ENCODE data around the gene AOX1. TPM values are rescaled to one million over a fixed set of nuclear protein-coding genes. Genes with fewer than 3 reads are reported as not detected.
"Not testable (repeated sequence)": the region's sequence is repeated elsewhere in the genome, so short reads cannot be mapped to it uniquely, and the experiment has no call there.

The AOX1 gene
- total RNA-seq, 2 experiments from 2014 or later = 0.08 TPM; not detected in 1

GRCh38 chr2:200618590-200619021 lies 32.8 kb downstream of the AOX1 start:
- Mint-ChIP-seq H3K27me3 (ENCODE audit: low read depth) (peaks cover 7% of the 10 kb centered on the region), H3K27ac (no peak overlapping the region), H3K4me1 (ENCODE audit: low read depth) (peaks cover 12% of the 10 kb centered on the region), H3K36me3 (ENCODE audit: low read depth) (no peaks in the 10 kb centered on the region), H3K4me3 (no peak overlapping the region), H3K9me3 (ENCODE audit: insufficient read depth) (no peaks in the 10 kb centered on the region)
- ATAC-seq (no peak), DNase-seq (no peak)
- CTCF ChIA-PET = no interaction called here
- POLR2A ChIA-PET = no interaction called here

GRCh38 chr2:200619279-200619678 lies 33.5 kb downstream of the AOX1 start:
- ATAC-seq (no peak), DNase-seq (no peak)
- H3K36me3 Mint-ChIP-seq (ENCODE audit: low read depth) = no peaks in the 10 kb centered on the region
- H3K27ac Mint-ChIP-seq = no peak overlapping the region
- ChIA-PET POLR2A (no interaction called here), CTCF (no interaction called here)
- H3K9me3 Mint-ChIP-seq (ENCODE audit: insufficient read depth) = no peaks in the 10 kb centered on the region
- H3K4me1 Mint-ChIP-seq (ENCODE audit: low read depth) = peaks cover 12% of the 10 kb centered on the region
- H3K4me3 Mint-ChIP-seq = no peak overlapping the region
- peaks cover 7% of the 10 kb centered on the region for H3K27me3 Mint-ChIP-seq (ENCODE audit: low read depth)

- Mint-ChIP-seq H3K4me3 (no peak overlapping the region), H3K9me3 (ENCODE audit: insufficient read depth) (no peaks in the 10 kb centered on the region), H3K36me3 (ENCODE audit: low read depth) (no peaks in the 10 kb centered on the region), H3K27ac (no peak overlapping the region), H3K4me1 (ENCODE audit: low read depth) (peaks cover 12% of the 10 kb centered on the region), H3K27me3 (ENCODE audit: low read depth) (peaks cover 8% of the 10 kb centered on the region)
- ATAC-seq (no peak), DNase-seq (no peak)
- CTCF ChIA-PET = no interaction called here
- POLR2A ChIA-PET = no interaction called here
Observed at GRCh38 chr2:200620606-200621390, 35.0 kb downstream of the AOX1 start.

- H3K36me3 Mint-ChIP-seq (ENCODE audit: low read depth) = no peaks in the 10 kb centered on the region
- H3K27ac Mint-ChIP-seq = no peak overlapping the region
- no peaks in the 10 kb centered on the region for H3K9me3 Mint-ChIP-seq (ENCODE audit: insufficient read depth)
- peaks cover 9% of the 10 kb centered on the region for H3K4me1 Mint-ChIP-seq (ENCODE audit: low read depth)
- H3K27me3 Mint-ChIP-seq (ENCODE audit: low read depth) = peaks cover 5% of the 10 kb centered on the region
- CTCF ChIA-PET = no interaction called here
- POLR2A ChIA-PET = no interaction called here
- ATAC-seq (no peak), DNase-seq (no peak)
- no peak overlapping the region for H3K4me3 Mint-ChIP-seq
Observed at GRCh38 chr2:200622106-200622505, 36.3 kb downstream of the AOX1 start.

GRCh38 chr2:200624026-200624425 lies 38.2 kb downstream of the AOX1 start:
- CTCF ChIA-PET = interaction anchor here (1.1 kb wide), 1 partner anchor 445 kb away, joined by 3 read pairs; no protein-coding TSS in a partner anchor
- no peak overlapping the region for H3K4me3 Mint-ChIP-seq
- no peak overlapping the region for H3K27ac Mint-ChIP-seq
- ATAC-seq = no peak
- H3K36me3 Mint-ChIP-seq (ENCODE audit: low read depth) = no peaks in the 10 kb centered on the region
- peaks cover 14% of the 10 kb centered on the region for H3K27me3 Mint-ChIP-seq (ENCODE audit: low read depth)
- no peak for DNase-seq
- POLR2A ChIA-PET = no interaction called here
- no peaks in the 10 kb centered on the region for H3K9me3 Mint-ChIP-seq (ENCODE audit: insufficient read depth)
- H3K4me1 Mint-ChIP-seq (ENCODE audit: low read depth) = no peaks in the 10 kb centered on the region

GRCh38 chr2:200624658-200625057 lies 38.8 kb downstream of the AOX1 start:
- ChIA-PET POLR2A (no interaction called here), CTCF (no interaction called here)
- no peaks in the 10 kb centered on the region for H3K4me1 Mint-ChIP-seq (ENCODE audit: low read depth)
- H3K27ac Mint-ChIP-seq = no peak overlapping the region
- no peak overlapping the region for H3K4me3 Mint-ChIP-seq
- H3K9me3 Mint-ChIP-seq (ENCODE audit: insufficient read depth) = no peaks in the 10 kb centered on the region
- H3K27me3 Mint-ChIP-seq (ENCODE audit: low read depth) = peaks cover 14% of the 10 kb centered on the region
- H3K36me3 Mint-ChIP-seq (ENCODE audit: low read depth) = no peaks in the 10 kb centered on the region
- ATAC-seq (no peak), DNase-seq (no peak)

- ATAC-seq (no peak), DNase-seq (no peak)
- no peak overlapping the region for H3K27ac Mint-ChIP-seq
- CTCF ChIA-PET = interaction anchor here (1.4 kb wide), 1 partner anchor 8 kb away, joined by 3 read pairs; no protein-coding TSS in a partner anchor
- H3K9me3 Mint-ChIP-seq (ENCODE audit: insufficient read depth) = no peaks in the 10 kb centered on the region
- no peaks in the 10 kb centered on the region for H3K4me1 Mint-ChIP-seq (ENCODE audit: low read depth)
- no peaks in the 10 kb centered on the region for H3K36me3 Mint-ChIP-seq (ENCODE audit: low read depth)
- H3K27me3 Mint-ChIP-seq (ENCODE audit: low read depth) = peaks cover 15% of the 10 kb centered on the region
- POLR2A ChIA-PET = no interaction called here
- H3K4me3 Mint-ChIP-seq = no peak overlapping the region
Observed at GRCh38 chr2:200625282-200625681, 39.5 kb downstream of the AOX1 start.

GRCh38 chr2:200625958-200626363 lies 40.1 kb downstream of the AOX1 start:
- Mint-ChIP-seq H3K4me1 (ENCODE audit: low read depth) (no peaks in the 10 kb centered on the region), H3K36me3 (ENCODE audit: low read depth) (no peaks in the 10 kb centered on the region), H3K9me3 (ENCODE audit: insufficient read depth) (no peaks in the 10 kb centered on the region), H3K4me3 (no peak overlapping the region), H3K27ac (no peak overlapping the region), H3K27me3 (ENCODE audit: low read depth) (peaks cover 19% of the 10 kb centered on the region)
- no peak for DNase-seq
- ChIA-PET CTCF (interaction anchor here (1.4 kb wide), 1 partner anchor 9 kb away, joined by 3 read pairs; no protein-coding TSS in a partner anchor), POLR2A (interaction anchor here (1.1 kb wide), 1 partner anchor 106 kb away, joined by 3 read pairs; no protein-coding TSS in a partner anchor)
- no peak for ATAC-seq

GRCh38 chr2:200627110-200627770 lies 41.4 kb downstream of the AOX1 start:
- H3K27me3 Mint-ChIP-seq (ENCODE audit: low read depth) = peaks cover 20% of the 10 kb centered on the region
- no peaks in the 10 kb centered on the region for H3K36me3 Mint-ChIP-seq (ENCODE audit: low read depth)
- H3K27ac Mint-ChIP-seq = no peak overlapping the region
- H3K4me3 Mint-ChIP-seq = no peak overlapping the region
- ChIA-PET POLR2A (no interaction called here), CTCF (no interaction called here)
- H3K9me3 Mint-ChIP-seq (ENCODE audit: insufficient read depth) = no peaks in the 10 kb centered on the region
- DNase-seq = no peak
- ATAC-seq = no peak
- H3K4me1 Mint-ChIP-seq (ENCODE audit: low read depth) = no peaks in the 10 kb centered on the region

GRCh38 chr2:200628461-200628860 lies 42.6 kb downstream of the AOX1 start:
- DNase-seq, H3K4me3 Mint-ChIP-seq, POLR2A ChIA-PET: not testable (repeated sequence)

GRCh38 chr2:200631287-200631686 lies 45.5 kb downstream of the AOX1 start:
- H3K4me1 Mint-ChIP-seq (ENCODE audit: low read depth) = no peaks in the 10 kb centered on the region
- no peak overlapping the region for H3K27ac Mint-ChIP-seq
- no peaks in the 10 kb centered on the region for H3K36me3 Mint-ChIP-seq (ENCODE audit: low read depth)
- ChIA-PET POLR2A (no interaction called here), CTCF (no interaction called here)
- no peaks in the 10 kb centered on the region for H3K9me3 Mint-ChIP-seq (ENCODE audit: insufficient read depth)
- DNase-seq = no peak
- ATAC-seq = no peak
- H3K4me3 Mint-ChIP-seq = no peak overlapping the region
- peaks cover 18% of the 10 kb centered on the region for H3K27me3 Mint-ChIP-seq (ENCODE audit: low read depth)

More at GRCh38 chr2:200628461-200628860, 42.6 kb downstream of the AOX1 start:
- H3K4me1 Mint-ChIP-seq (ENCODE audit: low read depth); CTCF ChIA-PET; ATAC-seq; H3K9me3 Mint-ChIP-seq (ENCODE audit: insufficient read depth); H3K27ac Mint-ChIP-seq; H3K36me3 Mint-ChIP-seq (ENCODE audit: low read depth): not testable (repeated sequence)
- peaks cover 22% of the 10 kb centered on the region for H3K27me3 Mint-ChIP-seq (ENCODE audit: low read depth)

- Mint-ChIP-seq H3K27me3 (ENCODE audit: low read depth) (peaks cover 12% of the 10 kb centered on the region), H3K4me1 (ENCODE audit: low read depth) (no peaks in the 10 kb centered on the region), H3K4me3 (no peak overlapping the region), H3K27ac (no peak overlapping the region), H3K36me3 (ENCODE audit: low read depth) (no peaks in the 10 kb centered on the region), H3K9me3 (ENCODE audit: insufficient read depth) (no peaks in the 10 kb centered on the region)
- ChIA-PET POLR2A (no interaction called here), CTCF (no interaction called here)
- ATAC-seq (no peak), DNase-seq (no peak)
Observed at GRCh38 chr2:200634231-200634964, 48.6 kb downstream of the AOX1 start.

All from activated CD8-positive, alpha-beta T cell treated with anti-CD3 and anti-CD28 coated beads, Interleukin-2, amount 10 ng/mL, durations not matched to agents 7 days and 5 days (primary cell).